22Rv1 (cell line): ENCODE results near the gene MAGI2.

Experiments used
- CTCF ChIP-seq: fragments of 450-650 bp; IDR thresholded peaks from 2 replicates; pipeline ENCODE4 v1.5.1; 2017; ENCODE audit warnings: mild to moderate bottlenecking
- ZFX ChIP-seq: fragments of 450-650 bp; IDR thresholded peaks from 2 replicates; pipeline ENCODE4 v1.6.1; 2017; ENCODE audit warnings: antibody characterized with exemption, borderline replicate concordance

- no peak for TF ChIP-seq CTCF
- TF ChIP-seq ZFX = no peak
Measured at GRCh38 chr7:78427209-78427608, 1026.3 kb downstream of the MAGI2 start.
